Muscle layer of colon (tissue), 2 donors: ENCODE measurements around the gene FPR3.
"Not testable (repeated sequence)": the region's sequence is repeated elsewhere in the genome, so short reads cannot be mapped to it uniquely, and the experiment has no call there.

Experiments
- H3K27ac ChIP-seq: one replicate; pipeline ENCODE4 v1.7.0; 2013; ENCODE audit warnings: low read depth, mild to moderate bottlenecking, low read length, moderate library complexity
- H3K27me3 ChIP-seq, 2 donors: one replicate each; pipeline ENCODE4 v1.7.0; 2013; ENCODE audit warnings: low read length in 2 of 2, mild to moderate bottlenecking in 2 of 2; ENCODE audit not compliant: insufficient read depth in 2 of 2, control insufficient read depth in 1 of 2
- H3K36me3 ChIP-seq: one replicate; pipeline ENCODE4 v1.7.0; 2013; ENCODE audit warnings: mild to moderate bottlenecking, low read length; ENCODE audit not compliant: insufficient read depth
- H3K4me1 ChIP-seq: one replicate; pipeline ENCODE4 v1.7.0; 2013; ENCODE audit warnings: mild to moderate bottlenecking, low read length; ENCODE audit not compliant: insufficient read depth
- H3K4me3 ChIP-seq, 2 donors: one replicate each; pipeline ENCODE4 v1.7.0; 2013; ENCODE audit warnings: low read length in 2 of 2, low read depth in 1 of 2, mild to moderate bottlenecking in 1 of 2, moderate library complexity in 1 of 2
- H3K9ac ChIP-seq: one replicate; pipeline ENCODE4 v1.7.0; 2013; ENCODE audit warnings: low read length
- H3K9me3 ChIP-seq: one replicate; pipeline ENCODE4 v1.7.0; 2013; ENCODE audit warnings: mild to moderate bottlenecking, low read length
- donor health status: abdominal sarcoma.
- donor health status: Adenocarcinoma of cecum.

FPR3 gene

DNA sequence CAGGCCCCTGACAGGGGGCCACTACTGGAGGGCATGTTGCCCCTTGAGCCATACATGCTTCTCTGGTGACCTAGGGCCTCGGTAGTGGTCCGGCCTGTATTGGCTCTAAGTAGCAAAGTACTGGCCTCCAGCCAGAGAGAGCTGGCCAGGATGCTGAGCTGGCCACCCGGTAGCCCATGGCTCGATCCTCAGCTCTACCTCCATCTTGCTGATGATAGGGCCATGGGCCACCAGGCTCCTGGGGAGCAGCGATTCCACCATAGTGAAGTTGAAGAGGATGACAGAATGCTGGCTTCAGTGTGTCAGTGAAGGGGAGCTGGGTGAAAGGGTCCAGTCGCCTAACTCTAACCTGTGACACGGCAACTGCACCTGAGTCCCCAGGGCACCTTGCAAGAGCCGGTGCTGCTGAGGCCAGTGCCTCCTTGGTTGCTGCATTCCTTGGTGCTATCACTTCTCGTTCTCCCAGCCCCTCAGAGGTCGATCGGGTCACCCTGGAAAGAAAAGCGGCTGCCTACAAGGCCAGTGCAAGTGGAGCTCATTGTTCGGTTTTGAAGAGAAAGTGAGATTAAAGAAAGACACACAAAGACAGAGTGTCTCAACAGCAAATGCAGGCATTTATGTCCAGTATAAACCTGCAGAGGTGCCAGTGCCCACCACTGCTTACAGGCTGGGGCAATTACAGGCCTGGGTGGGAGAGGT is 5.0 kb downstream of the FPR3 start:
- peak overlapping the region; percentile 15 for H3K27ac ChIP-seq
- peaks cover 13% of the 10 kb centered on the region for H3K4me1 ChIP-seq
- H3K9ac ChIP-seq, result no peak overlapping the region
- no peaks in the 10 kb centered on the region for H3K36me3 ChIP-seq
- H3K9me3 ChIP-seq, result no peaks in the 10 kb centered on the region
- peak overlapping the region in 1 of 2 donors; percentile 34 for H3K4me3 ChIP-seq
- no peaks in the 10 kb centered on the region for H3K27me3 ChIP-seq

DNA sequence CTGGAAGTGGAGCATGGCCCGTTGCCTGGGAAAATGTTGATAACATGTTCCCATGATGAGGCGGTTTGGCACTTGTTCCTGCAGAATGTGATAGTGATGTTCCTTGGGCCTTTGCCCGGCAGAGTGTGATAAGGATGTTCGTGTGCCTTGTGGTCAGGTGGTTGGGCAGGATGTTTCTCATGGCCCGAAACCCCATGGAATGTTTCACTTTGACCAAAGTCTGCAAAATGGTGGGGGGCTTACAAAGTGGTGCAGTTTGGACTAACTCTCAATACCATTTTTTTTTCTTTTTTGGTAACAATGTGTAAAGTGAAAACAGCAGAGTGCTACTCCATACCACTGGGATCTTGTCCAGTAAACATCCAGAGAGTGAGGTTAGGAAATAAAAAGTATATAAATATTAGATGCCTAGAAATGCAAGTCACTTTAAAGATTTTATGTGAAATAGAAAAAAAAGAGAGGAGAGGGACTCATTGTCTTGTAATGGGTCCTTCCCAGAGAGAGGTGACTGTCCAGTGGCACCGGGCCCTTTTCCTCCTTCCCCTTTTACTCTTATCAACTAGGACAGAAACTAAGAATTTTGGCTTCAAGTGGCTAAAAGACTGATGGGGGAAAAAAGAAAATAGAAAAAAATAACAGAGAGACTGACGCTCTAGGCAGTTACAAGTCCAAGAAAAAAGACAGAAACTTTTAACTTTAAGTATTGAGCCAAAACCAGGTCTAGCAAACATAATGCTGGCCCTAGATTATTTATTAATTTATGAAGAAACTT is 5.7 kb downstream of the FPR3 start:
- no peak overlapping the region for H3K9ac ChIP-seq
- no peaks in the 10 kb centered on the region for H3K36me3 ChIP-seq
- no peak overlapping the region for H3K4me3 ChIP-seq
- no peak overlapping the region for H3K27ac ChIP-seq
- no peaks in the 10 kb centered on the region for H3K9me3 ChIP-seq
- peaks cover 13% of the 10 kb centered on the region for H3K4me1 ChIP-seq
- no peaks in the 10 kb centered on the region for H3K27me3 ChIP-seq

DNA sequence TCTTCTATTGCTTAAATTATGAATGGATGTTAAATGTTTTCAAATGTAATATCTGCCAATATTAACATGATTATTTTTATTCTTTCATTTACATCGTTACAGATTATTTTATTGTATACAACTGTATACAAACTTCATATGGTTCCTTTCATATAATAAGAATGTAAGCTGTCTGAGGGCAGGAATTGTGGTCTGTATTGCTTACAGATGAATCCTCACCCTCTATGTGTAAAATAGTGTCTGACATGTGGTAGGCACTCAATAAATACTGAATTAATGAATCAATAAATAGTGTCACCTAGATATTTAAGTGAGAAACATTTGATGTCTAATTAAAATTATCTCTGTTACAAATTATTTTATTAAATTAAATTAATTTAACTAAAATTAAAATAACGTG is 7.8 kb downstream of the FPR3 start:
- Histone ChIP-seq H3K4me3 (no peak overlapping the region), H3K9ac (no peak overlapping the region), H3K36me3 (no peaks in the 10 kb centered on the region), H3K27me3 (no peaks in the 10 kb centered on the region), H3K9me3 (no peaks in the 10 kb centered on the region), H3K27ac (no peak overlapping the region), H3K4me1 (peaks cover 13% of the 10 kb centered on the region)

DNA sequence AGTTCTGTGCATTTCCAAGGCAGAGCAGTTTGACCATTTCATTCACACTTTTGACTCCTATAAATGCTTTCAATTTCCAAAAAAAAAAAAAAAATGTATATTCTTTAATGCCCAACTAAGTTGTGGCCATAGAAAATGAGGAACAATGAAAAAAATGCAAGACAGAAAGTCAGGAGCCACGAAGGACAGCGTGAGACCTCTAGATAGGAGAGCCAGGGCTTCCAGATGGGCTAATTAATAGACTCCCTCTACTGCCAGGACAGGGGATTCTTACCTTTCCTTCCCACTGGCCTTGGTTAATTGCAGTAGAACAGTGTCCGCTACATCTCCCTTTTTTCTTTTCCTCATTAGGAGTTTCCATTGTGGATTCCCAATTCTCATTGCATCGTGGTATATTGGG is 8.6 kb downstream of the FPR3 start:
- Histone ChIP-seq H3K4me3 (no peak overlapping the region), H3K36me3 (no peaks in the 10 kb centered on the region), H3K27me3 (no peaks in the 10 kb centered on the region), H3K9ac (no peak overlapping the region), H3K4me1 (peaks cover 13% of the 10 kb centered on the region), H3K27ac (peak overlapping the region; percentile 25), H3K9me3 (no peaks in the 10 kb centered on the region)

DNA sequence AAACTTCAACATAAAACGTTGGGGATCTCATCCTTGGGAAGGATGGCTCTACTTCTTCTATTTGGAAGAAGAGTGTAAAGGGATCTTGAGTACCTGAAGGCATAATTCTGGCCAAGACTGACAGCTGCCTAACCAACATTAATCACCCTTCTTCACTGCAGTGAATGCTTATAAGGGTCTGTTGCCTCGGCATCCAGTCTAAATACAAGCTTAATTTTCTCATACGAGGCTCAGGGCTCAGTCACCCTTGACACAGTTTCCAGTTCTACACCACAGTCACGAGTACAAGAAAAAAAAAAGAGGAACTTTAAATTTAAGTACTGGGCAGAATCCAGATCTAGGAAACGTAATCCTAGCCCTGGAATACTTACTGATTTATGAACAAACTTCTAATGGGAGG is 9.0 kb downstream of the FPR3 start:
- Histone ChIP-seq H3K36me3 (no peaks in the 10 kb centered on the region), H3K27me3 (no peaks in the 10 kb centered on the region), H3K4me1 (peaks cover 13% of the 10 kb centered on the region), H3K9me3 (no peaks in the 10 kb centered on the region), H3K4me3 (no peak overlapping the region), H3K9ac (no peak overlapping the region), H3K27ac (no peak overlapping the region)

- H3K36me3 ChIP-seq, H3K4me3 ChIP-seq, H3K27me3 ChIP-seq, H3K27ac ChIP-seq, H3K9me3 ChIP-seq, H3K4me1 ChIP-seq, H3K9ac ChIP-seq: not testable (repeated sequence)
These were observed 9.8 kb downstream of the FPR3 start for GRCh38 chr19:51804789-51805188.

DNA sequence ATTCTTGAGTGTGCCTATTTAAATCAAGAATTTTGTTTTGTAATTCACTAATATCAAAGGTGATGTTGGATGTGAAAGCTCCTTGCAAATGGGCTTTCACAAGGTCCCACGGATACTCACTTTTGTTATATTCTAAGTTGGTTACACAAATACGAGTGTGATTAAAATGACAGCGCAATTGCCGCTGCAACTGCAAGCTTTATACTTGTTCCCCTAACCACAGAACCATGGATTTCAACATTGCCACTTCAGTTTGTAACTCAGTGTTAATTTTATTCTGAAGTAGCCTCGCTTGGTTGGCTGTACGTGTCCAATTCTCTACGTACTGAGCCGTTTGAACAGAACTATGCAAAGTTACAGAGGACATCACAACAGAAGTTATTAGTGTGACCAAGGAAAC is 10.4 kb downstream of the FPR3 start:
- not testable (repeated sequence) for H3K4me3 ChIP-seq

GRCh38 chr19:51806571-51806970 is 11.6 kb downstream of the FPR3 start:
- H3K4me3 ChIP-seq, H3K27ac ChIP-seq, H3K4me1 ChIP-seq, H3K27me3 ChIP-seq, H3K9ac ChIP-seq, H3K9me3 ChIP-seq, H3K36me3 ChIP-seq: not testable (repeated sequence)

More for the DNA sequence above, 10.4 kb downstream of the FPR3 start:
- not testable (repeated sequence) for H3K27me3 ChIP-seq, H3K9ac ChIP-seq, H3K4me1 ChIP-seq, H3K27ac ChIP-seq, H3K36me3 ChIP-seq, H3K9me3 ChIP-seq

DNA sequence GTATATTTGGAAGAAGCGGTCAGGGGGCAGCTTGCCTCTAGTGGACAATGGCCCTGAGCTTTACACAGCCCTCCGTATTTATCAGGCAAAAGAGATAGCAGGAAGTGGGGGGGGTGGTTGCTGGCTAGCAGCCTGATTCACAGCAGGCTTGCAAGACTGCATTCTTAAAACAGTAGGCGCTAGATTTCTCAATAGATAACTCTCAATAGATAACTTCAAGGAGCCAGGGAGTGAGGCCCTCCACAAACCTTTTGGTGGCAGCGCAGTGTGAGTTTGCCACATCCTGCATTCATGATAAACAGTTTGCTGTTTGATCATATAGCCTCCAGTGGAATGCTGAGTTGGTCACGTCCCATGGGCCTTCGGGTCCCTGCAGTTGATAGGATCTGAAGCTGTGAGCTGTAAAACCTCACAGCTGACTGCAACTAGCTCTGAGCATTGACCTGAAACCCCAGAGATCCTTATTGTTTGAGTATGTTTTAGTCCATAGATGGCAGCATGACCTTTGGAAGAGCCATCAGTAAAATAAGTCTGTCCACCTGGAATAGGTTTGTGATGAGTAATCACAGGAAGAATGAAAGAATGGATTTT is 12.2 kb downstream of the FPR3 start:
- Histone ChIP-seq H3K4me3 (no peak overlapping the region), H3K27ac (no peak overlapping the region), H3K9ac (no peak overlapping the region), H3K9me3 (no peaks in the 10 kb centered on the region), H3K36me3 (no peaks in the 10 kb centered on the region), H3K4me1 (no peaks in the 10 kb centered on the region), H3K27me3 (no peaks in the 10 kb centered on the region)

DNA sequence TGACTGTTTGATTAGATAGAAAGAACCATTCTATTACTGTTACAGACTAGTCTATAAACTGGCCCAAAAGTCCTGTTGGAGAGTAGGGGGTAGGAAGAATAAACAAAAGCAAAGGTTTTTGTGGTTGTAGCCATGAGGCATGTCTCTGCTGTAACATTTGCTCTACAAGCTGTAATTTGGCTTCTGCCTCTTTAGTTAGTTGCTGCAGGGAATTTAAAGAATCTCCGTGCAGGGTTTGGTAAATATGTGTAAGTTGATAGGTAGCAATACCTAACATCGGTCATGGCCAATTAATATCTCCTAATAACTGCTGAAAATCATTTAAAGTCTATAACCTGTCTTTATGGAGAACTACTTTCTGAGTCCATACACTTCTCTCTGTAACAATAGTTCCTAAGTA is 13.0 kb downstream of the FPR3 start:
- Histone ChIP-seq H3K4me3 (no peak overlapping the region), H3K36me3 (no peaks in the 10 kb centered on the region), H3K27me3 (no peaks in the 10 kb centered on the region), H3K27ac (no peak overlapping the region), H3K9ac (no peak overlapping the region), H3K9me3 (no peaks in the 10 kb centered on the region), H3K4me1 (no peaks in the 10 kb centered on the region)

- Histone ChIP-seq H3K9ac (no peak overlapping the region), H3K4me3 (no peak overlapping the region), H3K27me3 (no peaks in the 10 kb centered on the region), H3K36me3 (no peaks in the 10 kb centered on the region), H3K9me3 (no peaks in the 10 kb centered on the region), H3K4me1 (no peaks in the 10 kb centered on the region), H3K27ac (no peak overlapping the region)
These were observed 13.5 kb downstream of the FPR3 start for GRCh38 chr19:51808333-51808986.
